HL-60/S4 (cell line): ENCODE results near the gene ZFP3.
"Not testable (repeated sequence)": the region's sequence is repeated elsewhere in the genome, so short reads cannot be mapped to it uniquely, and the experiment has no call there.

Experiments used
- in situ Hi-C: fragments of 300-500 bp; cut with MboI; formaldehyde crosslinking; loops from 2 replicates; pipeline ENCODE4 v1.14.3; 2022; ENCODE audit warnings: low sequenced_read_pairs

The ZFP3 gene

DNA sequence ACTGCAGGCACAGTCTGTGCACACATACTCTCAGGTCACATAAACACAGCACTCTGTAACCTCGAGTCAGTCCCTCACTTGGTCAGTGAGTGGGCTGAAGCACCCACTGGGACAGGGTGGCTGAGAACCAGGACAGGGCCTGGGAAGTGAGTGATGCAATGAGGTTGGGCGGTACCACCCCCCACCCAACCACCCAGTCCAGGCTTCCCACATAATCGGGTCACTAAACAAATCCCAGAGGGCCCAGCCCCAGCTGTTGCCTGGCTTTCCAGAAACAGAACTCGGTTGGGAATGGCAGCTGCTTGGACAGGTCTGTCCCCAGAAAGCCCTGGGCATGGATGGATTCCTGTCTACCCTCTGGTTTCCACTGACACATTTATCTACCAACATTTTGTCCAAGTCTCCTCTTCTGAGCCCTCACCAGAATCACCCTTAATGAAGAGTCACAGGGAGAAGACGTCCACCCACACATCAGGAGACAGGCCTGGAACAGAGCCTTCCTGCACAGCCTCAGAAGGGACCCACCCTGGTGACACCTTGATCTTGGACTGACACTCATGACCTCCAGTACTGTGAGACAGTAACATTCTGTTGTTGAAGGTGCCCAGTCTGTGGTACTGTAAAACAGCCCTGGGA lies 46.0 kb downstream of the ZFP3 start:
- in situ Hi-C loops: not testable (repeated sequence)

GRCh38 chr17:5124896-5125295 lies 46.6 kb downstream of the ZFP3 start:
- in situ Hi-C loops: not testable (repeated sequence)

DNA sequence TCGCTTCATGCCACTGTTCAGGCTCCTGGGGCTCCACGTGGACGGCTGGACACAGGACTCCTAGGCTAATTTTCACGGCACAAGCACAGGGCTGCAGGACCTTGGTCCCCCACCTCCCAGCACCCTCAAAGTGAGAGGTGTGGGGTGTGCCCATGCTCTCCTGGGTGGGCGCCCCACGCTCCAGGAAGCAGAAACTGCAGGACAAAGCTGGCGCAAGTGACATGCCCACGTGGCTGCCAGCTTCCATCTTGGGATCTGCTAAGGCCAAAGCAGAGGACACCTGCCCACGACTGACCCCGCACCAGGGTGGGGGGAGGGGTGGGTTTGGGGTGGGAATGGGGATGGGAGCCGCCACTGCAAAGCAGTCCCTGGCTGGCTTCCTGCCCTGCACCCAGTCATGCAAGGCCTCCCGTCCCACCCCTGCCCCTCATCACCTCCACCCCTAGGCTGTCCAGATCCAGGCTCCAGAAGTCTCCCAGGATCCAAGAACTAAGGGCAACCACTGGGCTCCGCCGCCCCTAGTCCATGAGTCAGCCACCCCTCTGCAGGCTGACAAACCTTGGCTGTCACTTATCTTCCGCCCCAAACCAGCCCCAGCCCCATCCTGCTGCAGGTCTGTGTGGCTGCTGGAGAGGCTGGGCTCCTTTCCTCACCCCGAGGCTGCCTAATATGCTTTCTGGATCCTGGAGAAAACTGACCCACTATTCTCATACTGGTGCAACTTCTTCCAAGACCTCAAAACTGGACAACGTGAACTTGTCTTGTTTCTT lies 48.6 kb downstream of the ZFP3 start:
- in situ Hi-C loops: no loop called here

DNA sequence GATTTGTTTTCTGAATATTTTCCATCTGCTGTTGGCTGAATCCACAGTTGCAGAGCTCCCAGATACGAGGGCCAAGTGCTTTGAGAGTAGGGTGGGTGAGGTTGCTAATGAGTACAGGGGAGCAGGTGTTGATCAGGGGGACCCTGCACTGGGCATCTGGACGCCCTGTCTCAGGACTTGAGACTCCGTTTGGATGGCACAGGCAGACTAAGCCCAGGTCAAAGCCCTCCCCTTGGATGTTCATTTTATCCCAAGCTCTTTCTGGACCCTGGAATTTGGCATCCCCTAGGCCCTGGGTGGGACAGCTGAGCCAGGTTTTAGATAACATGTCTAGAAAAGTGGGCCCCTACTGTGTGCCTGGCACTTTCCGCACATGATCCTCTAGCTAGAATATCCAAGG lies 49.6 kb downstream of the ZFP3 start:
- in situ Hi-C loops: no loop called here

DNA sequence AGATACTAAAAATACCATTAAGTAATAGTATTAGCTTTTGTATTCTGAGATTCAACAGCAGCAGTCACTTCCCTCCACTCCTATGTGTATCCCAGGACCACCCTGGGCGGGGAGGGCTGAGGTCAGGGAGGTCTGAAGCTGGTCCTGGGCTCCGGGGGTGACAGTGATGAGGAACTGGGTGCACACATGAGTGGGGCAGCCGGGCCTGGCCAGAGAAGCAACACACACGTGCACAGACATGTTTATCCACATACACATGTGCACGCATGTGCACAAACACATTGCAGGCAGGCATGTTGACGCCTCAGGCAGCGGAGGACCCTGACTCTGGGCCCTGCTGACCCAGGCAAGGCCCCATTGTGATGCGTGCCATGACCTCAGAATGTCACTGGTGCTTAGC lies 50.1 kb downstream of the ZFP3 start:
- in situ Hi-C loops: not testable (repeated sequence)

GRCh38 chr17:5128905-5129535 lies 50.8 kb downstream of the ZFP3 start:
- in situ Hi-C loops: no loop called here

- in situ Hi-C loops: not testable (repeated sequence)
Observed at GRCh38 chr17:5129770-5130169, 51.5 kb downstream of the ZFP3 start.

DNA sequence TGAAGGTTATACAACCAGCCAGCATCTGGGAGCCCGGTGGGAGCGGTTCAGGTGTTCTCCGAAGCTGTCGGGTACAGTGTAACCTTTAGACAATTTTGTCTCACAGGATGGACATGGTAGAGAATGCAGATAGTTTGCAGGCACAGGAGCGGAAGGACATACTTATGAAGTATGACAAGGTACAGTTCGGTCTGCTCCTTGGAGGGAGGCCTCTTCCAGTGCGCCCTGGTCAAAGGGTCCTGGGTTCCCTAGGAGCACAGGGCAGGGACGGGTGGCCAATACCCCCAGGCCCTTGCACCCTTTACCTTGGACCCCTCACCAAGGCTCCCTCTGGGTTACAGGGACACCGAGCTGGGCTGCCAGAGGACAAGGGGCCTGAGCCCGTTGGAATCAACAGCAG lies 52.0 kb downstream of the ZFP3 start:
- in situ Hi-C loops: not testable (repeated sequence)

GRCh38 chr17:5130687-5131086 lies 52.4 kb downstream of the ZFP3 start:
- in situ Hi-C loops: not testable (repeated sequence)

- in situ Hi-C loops: no loop called here
Observed at GRCh38 chr17:5131146-5131715, 53.0 kb downstream of the ZFP3 start.

- in situ Hi-C loops: not testable (repeated sequence)
Observed at GRCh38 chr17:5131799-5132502, 53.7 kb downstream of the ZFP3 start.

GRCh38 chr17:5132503-5133225 lies 54.4 kb downstream of the ZFP3 start:
- in situ Hi-C loops: not testable (repeated sequence)

DNA sequence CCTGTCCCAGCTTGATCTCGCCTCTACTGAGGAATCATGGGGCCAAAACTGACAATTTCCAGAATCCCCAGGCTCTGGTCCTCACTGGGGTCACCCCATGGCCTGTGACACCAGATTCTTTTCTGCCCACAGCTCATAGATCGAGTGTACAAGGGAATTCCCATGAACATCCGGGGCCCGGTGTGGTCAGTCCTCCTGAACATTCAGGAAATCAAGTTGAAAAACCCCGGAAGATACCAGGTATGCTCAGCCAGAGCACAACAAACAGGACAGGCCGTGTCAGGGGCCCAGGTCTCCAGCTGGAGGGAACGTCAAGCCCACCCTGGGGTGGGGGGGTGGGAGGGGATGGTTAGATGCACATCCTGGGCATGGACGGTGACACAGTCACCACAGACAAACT lies 55.0 kb downstream of the ZFP3 start:
- in situ Hi-C loops: no loop called here

DNA sequence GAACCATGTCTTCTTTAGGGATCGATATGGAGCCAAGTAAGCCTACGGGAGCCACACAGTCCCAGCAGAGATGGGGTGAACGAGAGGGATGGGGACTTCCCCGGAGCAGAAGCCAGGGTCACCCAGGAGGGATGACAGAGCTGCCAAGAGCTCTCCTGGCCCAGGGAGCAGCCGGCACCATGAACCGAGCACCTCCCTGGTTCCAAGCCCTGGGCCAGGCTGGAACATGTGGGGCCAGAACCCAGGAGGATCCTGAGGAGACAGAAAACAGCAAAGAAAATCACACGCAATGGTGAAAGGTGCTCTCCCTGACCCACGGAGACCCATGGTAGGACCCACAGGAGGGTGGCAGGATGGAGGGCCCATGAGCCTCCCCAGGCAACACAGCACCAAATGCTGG lies 55.7 kb downstream of the ZFP3 start:
- in situ Hi-C loops: not testable (repeated sequence)

DNA sequence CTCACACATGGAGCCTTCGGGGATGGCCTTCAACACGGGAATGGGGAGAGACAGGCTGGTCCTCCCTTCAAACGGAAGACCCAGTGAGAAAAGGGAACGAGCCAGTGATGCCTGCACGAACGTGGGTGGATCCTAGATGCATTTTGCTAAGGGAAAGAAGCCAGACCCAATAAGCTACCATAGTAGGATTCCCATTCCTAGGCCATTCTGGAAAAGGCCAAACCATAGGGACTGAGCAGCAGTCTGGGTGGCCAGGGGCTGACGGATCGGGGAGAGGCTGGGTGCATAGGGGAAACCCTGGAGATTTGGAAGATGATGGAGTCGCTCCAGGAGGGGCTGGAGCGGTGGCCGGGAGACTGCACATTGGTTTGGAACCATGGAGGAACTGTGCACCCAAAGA lies 56.3 kb downstream of the ZFP3 start:
- in situ Hi-C loops: not testable (repeated sequence)

DNA sequence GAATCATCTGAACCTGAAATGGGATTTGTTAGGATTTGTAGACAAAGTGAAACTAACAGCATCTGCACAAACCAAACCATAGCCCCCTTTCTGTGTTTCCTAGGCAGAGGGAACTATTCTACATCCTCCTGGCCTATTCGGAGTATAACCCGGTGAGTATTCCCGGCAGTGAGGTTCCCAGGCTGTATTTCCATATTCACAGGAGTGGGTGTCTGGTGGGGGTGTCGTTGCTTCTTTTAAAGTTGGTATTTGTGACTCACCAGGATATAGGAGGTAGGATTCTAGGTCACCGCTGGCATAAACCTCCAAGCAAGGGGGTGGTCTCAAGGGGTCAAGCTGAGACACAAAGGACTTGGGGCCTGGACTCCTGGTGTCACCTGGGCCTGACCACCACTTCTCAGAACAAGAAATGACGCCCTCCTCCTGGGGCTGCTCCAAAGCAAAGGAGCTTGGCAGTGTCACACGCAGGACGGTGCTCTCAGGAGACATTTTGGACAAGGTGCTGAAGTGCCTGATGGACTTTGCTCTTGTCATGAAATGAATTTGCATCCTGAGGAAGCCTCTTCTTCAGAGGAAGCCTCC lies 57.0 kb downstream of the ZFP3 start:
- in situ Hi-C loops: not testable (repeated sequence)

DNA sequence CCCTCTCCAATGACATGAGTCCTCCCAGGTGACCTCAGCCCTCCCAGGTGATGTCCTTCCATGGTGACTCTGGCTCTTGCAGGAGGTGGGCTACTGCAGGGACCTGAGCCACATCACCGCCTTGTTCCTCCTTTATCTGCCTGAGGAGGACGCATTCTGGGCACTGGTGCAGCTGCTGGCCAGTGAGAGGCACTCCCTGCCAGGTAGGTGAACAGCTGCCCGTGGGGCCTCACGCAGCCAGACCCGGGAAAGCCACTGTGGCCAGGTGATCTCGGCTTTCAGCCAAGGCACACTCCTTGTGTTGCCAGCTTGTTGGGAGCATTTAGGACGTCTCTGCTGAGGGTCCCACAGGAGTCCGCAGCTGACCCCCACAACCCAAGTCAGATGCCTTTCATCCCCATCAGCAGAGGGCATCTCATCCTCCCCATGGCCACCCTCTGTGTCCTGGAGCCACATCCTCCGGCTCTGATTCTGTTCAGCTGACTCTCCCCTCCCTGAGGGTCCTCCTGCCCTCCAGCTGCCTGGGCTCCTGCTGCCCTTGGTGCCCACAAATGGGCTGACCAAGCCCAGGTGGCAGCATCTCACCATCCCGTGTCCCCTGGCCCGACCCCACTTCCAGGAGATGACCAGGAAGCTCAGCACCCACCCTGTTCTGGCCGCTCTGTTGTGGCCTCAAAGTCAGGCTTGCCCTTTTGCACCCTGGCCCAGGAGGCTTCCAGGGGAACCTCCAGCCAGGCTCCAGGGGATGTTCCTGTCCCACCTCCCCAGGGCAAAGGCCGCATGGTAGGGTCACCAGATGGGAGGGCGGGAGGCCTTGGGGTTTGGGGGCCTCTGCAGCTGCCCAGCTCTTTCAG lies 57.7 kb downstream of the ZFP3 start:
- in situ Hi-C loops: no loop called here

- in situ Hi-C loops: not testable (repeated sequence)
Observed at GRCh38 chr17:5136580-5137412, 58.5 kb downstream of the ZFP3 start.
